ENCODE data around the gene BCO1.

The BCO1 gene

GRCh38 chr16:81279392-81279791 lies 40.9 kb downstream of the BCO1 start:
- no peaks in the 10 kb centered on the region for H3K4me1 ChIP-seq (ENCODE audit: control insufficient read depth, insufficient read depth, low read length)
- TF ChIP-seq GLI4 (tag by site-specific recombination; IDR thresholded peaks at IDR 0.05) (no peak), ATF2 (tag by site-specific recombination; IDR thresholded peaks at IDR 0.05; ENCODE audit: low read depth) (peak; percentile 34; the same call in 1 of the 2 replicates)
- ChIA-PET POLR2A (no interaction called here), CTCF (no interaction called here)
- no peak overlapping the region for H3K27ac ChIP-seq (ENCODE audit: extremely low read depth, low read depth, low read length)
- no peaks in the 10 kb centered on the region for H3K36me3 ChIP-seq (ENCODE audit: control insufficient read depth in 2 of 2, insufficient read depth in 1 of 2, low read length in 2 of 2)
- no peaks in the 10 kb centered on the region for H3K9me3 ChIP-seq (ENCODE audit: control insufficient read depth, insufficient read depth, low read depth, low read length)
- H3K4me3 ChIP-seq (ENCODE audit: low read depth, low read length): no peak overlapping the region

- H3K27ac ChIP-seq (ENCODE audit: extremely low read depth, low read depth, low read length): no peak overlapping the region
- no peaks in the 10 kb centered on the region for H3K9me3 ChIP-seq (ENCODE audit: control insufficient read depth, insufficient read depth, low read depth, low read length)
- no peaks in the 10 kb centered on the region for H3K36me3 ChIP-seq (ENCODE audit: control insufficient read depth in 2 of 2, insufficient read depth in 1 of 2, low read length in 2 of 2)
- H3K4me1 ChIP-seq (ENCODE audit: control insufficient read depth, insufficient read depth, low read length): no peaks in the 10 kb centered on the region
- no peak overlapping the region for H3K4me3 ChIP-seq (ENCODE audit: low read depth, low read length)
- TF ChIP-seq ZSCAN4 (tag by site-specific recombination; IDR thresholded peaks at IDR 0.05) (0 out of 2 replicates have a peak, but pooled peaks have one; percentile 2), ZNF664 (tag by site-specific recombination; IDR thresholded peaks at IDR 0.05) (no peak), ZBTB10 (tag by site-specific recombination; IDR thresholded peaks at IDR 0.05) (no peak)
- POLR2A ChIA-PET: interaction anchor here (0.6 kb wide), 1 partner anchor 382 kb away, joined by 3 read pairs; no protein-coding TSS in a partner anchor
- CTCF ChIA-PET: interaction anchor here (1.0 kb wide), 1 partner anchor 19 kb away, joined by 3 read pairs; no protein-coding TSS in a partner anchor
These were observed 41.9 kb downstream of the BCO1 start for GRCh38 chr16:81280393-81280792.

GRCh38 chr16:81283044-81283443 lies 44.6 kb downstream of the BCO1 start:
- H3K36me3 ChIP-seq (ENCODE audit: control insufficient read depth in 2 of 2, insufficient read depth in 1 of 2, low read length in 2 of 2): no peaks in the 10 kb centered on the region
- H3K4me3 ChIP-seq (ENCODE audit: low read depth, low read length): no peak overlapping the region
- ChIA-PET CTCF (no interaction called here), POLR2A (no interaction called here)
- no peaks in the 10 kb centered on the region for H3K4me1 ChIP-seq (ENCODE audit: control insufficient read depth, insufficient read depth, low read length)
- no peak for TF ChIP-seq PRDM10 (tag by site-specific recombination; IDR thresholded peaks at IDR 0.05)
- no peak for TF ChIP-seq ZNF146 (tag by site-specific recombination; IDR thresholded peaks at IDR 0.05)
- TF ChIP-seq ZNF701 (tag by site-specific recombination; IDR thresholded peaks at IDR 0.05): no peak
- H3K9me3 ChIP-seq (ENCODE audit: control insufficient read depth, insufficient read depth, low read depth, low read length): no peaks in the 10 kb centered on the region
- H3K27ac ChIP-seq (ENCODE audit: extremely low read depth, low read depth, low read length): no peak overlapping the region

All from HEK293 (cell line).